HK-2 (cell line): ENCODE results near the gene CANX.

ENCODE experiments used
- DNase-seq: peaks from one replicate; pipeline ENCODE4 v3.0.0-alpha.2; 2018; ENCODE audit not compliant: unreplicated experiment

Gene CANX

GRCh38 chr5:179758955-179759354 is 60.2 kb downstream of the CANX start:
- DNase-seq, result no peak

GRCh38 chr5:179759581-179760551 is 61.1 kb downstream of the CANX start:
- DNase-seq, result no peak

- no peak for DNase-seq
These were observed 63.5 kb downstream of the CANX start for GRCh38 chr5:179762079-179762780.

GRCh38 chr5:179762781-179763176 is 64.0 kb downstream of the CANX start:
- no peak for DNase-seq

GRCh38 chr5:179763215-179763945 is 64.6 kb downstream of the CANX start:
- peak; percentile 36 for DNase-seq

- no peak for DNase-seq
These were observed 65.3 kb downstream of the CANX start for GRCh38 chr5:179764056-179764455.

GRCh38 chr5:179765400-179765799 is 66.6 kb downstream of the CANX start:
- peak; percentile 41 for DNase-seq

- peak; percentile 44 for DNase-seq
These were observed 67.4 kb downstream of the CANX start for GRCh38 chr5:179766021-179766725.

- no peak for DNase-seq
These were observed 68.1 kb downstream of the CANX start for GRCh38 chr5:179766726-179767455.

- no peak for DNase-seq
These were observed 68.8 kb downstream of the CANX start for GRCh38 chr5:179767496-179768100.

- DNase-seq, result no peak
These were observed 69.7 kb downstream of the CANX start for GRCh38 chr5:179768326-179769085.

- DNase-seq, result no peak
These were observed 70.5 kb downstream of the CANX start for GRCh38 chr5:179769271-179769670.

- no peak for DNase-seq
These were observed 71.0 kb downstream of the CANX start for GRCh38 chr5:179769796-179770195.

GRCh38 chr5:179771311-179771895 is 72.6 kb downstream of the CANX start:
- no peak for DNase-seq

- no peak for DNase-seq
These were observed 73.6 kb downstream of the CANX start for GRCh38 chr5:179772351-179772750.

- no peak for DNase-seq
These were observed 74.9 kb downstream of the CANX start for GRCh38 chr5:179773686-179774040.

GRCh38 chr5:179774442-179774841 is 75.7 kb downstream of the CANX start:
- DNase-seq, result no peak

GRCh38 chr5:179776411-179776938 is 77.7 kb downstream of the CANX start:
- no peak for DNase-seq

GRCh38 chr5:179777456-179777855 is 78.7 kb downstream of the CANX start:
- DNase-seq, result no peak
